ENCODE measurements around the gene RORC. TPM values are rescaled to one million over a fixed set of nuclear protein-coding genes. Genes with fewer than 3 reads are reported as not detected.

RORC gene
- total RNA-seq, 6 experiments from 2014 or later: not detected

DNA sequence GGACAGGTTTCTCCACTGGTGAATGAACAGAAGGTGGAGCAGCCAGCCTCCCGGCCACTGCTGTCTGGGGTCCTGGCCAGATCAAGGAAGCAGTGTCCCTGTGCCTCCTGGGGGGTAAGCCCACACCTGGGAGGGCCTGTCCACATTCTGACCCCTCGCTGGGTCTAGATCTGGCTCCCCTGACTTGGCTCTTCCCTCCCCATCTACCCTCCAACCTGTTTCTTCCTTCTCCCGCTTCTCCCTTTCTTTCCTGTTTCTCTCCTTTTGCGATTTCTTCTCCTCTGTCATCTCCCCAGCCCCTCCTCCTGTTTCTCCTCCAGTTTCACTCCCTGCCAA lies 378 bp downstream of the RORC start:
- Mint-ChIP-seq H3K27me3 (ENCODE audit: insufficient read depth) (peaks cover 31% of the 10 kb centered on the region), H3K27ac (no peak overlapping the region), H3K4me1 (ENCODE audit: low read depth) (peaks cover 6% of the 10 kb centered on the region), H3K4me3 (no peak overlapping the region), H3K9me3 (no peaks in the 10 kb centered on the region), H3K36me3 (ENCODE audit: low read depth) (no peaks in the 10 kb centered on the region)
- no peak for TF ChIP-seq CTCF (IDR thresholded peaks at IDR 0.05)
- DNase-seq: no peak

GRCh38 chr1:151830055-151830454 lies 1.5 kb downstream of the RORC start:
- Mint-ChIP-seq H3K9me3 (no peaks in the 10 kb centered on the region), H3K4me1 (ENCODE audit: low read depth) (peaks cover 6% of the 10 kb centered on the region; the same call in 1 of the 2 replicates), H3K36me3 (ENCODE audit: low read depth) (no peaks in the 10 kb centered on the region), H3K27ac (no peak overlapping the region), H3K4me3 (no peak overlapping the region), H3K27me3 (ENCODE audit: insufficient read depth) (peaks cover 35% of the 10 kb centered on the region)
- no peak for TF ChIP-seq CTCF (IDR thresholded peaks at IDR 0.05)
- no peak for DNase-seq

DNA sequence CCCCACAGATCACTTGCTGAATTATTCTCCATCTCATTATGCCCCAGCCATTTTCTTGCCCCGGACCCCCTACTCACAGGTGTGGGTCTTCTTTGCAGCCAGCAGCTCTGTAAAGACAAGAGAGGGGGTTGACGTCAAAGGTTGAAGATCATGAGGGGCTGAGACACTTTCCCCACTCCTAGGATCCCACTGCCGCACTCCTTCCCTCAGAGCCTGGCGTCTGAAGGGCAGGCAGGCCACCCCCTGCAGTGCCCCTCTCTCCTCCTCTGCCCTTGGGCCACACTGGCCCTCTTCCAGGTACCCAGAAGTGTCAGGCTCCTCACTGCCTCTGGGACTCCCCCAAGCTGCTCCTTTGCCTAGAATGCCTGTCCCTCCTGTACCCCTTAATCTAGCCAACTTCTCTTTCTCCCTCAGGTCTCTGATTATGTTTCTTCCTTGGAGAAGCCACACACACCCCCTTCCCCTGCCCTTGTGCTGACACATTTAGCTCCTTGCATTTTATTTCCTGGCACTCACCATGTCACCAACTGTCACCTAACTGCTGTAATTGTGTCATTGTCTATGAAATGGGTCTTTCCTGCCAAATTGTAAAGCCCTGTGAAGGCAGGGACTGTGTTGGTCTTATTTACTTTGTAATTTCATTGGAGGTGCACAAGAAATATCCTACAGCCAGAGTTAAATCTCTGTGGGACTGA lies 2.1 kb downstream of the RORC start:
- peaks cover 6% of the 10 kb centered on the region; the same call in 1 of the 2 replicates for H3K4me1 Mint-ChIP-seq (ENCODE audit: low read depth)
- TF ChIP-seq CTCF (IDR thresholded peaks at IDR 0.05): no peak
- no peak overlapping the region for H3K27ac Mint-ChIP-seq
- H3K9me3 Mint-ChIP-seq: no peaks in the 10 kb centered on the region
- no peaks in the 10 kb centered on the region for H3K36me3 Mint-ChIP-seq (ENCODE audit: low read depth)
- no peak overlapping the region for H3K4me3 Mint-ChIP-seq
- DNase-seq: no peak
- H3K27me3 Mint-ChIP-seq (ENCODE audit: insufficient read depth): peaks cover 41% of the 10 kb centered on the region

DNA sequence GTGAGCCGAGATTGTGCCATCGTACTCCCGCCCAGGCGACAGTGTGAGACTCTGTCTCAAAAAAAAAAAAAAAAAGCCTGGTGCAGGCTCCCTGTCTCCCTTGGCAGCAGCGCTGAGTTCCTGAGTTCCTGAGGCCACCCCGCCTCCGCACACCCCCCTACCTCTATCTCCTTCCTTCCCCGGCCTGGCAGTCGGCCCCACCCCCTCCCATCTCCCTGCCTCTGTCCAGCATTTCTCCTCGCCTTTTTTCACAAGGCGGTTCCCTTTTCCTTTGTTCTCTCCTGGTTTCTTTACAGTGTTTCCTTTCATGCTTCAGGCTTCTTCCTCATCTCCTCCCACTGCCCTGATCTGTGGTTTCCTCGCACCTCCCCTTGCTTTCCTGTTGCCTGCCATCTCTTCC lies 2.7 kb downstream of the RORC start:
- Mint-ChIP-seq H3K27me3 (ENCODE audit: insufficient read depth) (peaks cover 45% of the 10 kb centered on the region), H3K36me3 (ENCODE audit: low read depth) (no peaks in the 10 kb centered on the region), H3K27ac (no peak overlapping the region), H3K4me3 (no peak overlapping the region), H3K4me1 (ENCODE audit: low read depth) (peaks cover 6% of the 10 kb centered on the region; the same call in 1 of the 2 replicates), H3K9me3 (no peaks in the 10 kb centered on the region)
- TF ChIP-seq CTCF (IDR thresholded peaks at IDR 0.05): no peak
- DNase-seq: no peak

DNA sequence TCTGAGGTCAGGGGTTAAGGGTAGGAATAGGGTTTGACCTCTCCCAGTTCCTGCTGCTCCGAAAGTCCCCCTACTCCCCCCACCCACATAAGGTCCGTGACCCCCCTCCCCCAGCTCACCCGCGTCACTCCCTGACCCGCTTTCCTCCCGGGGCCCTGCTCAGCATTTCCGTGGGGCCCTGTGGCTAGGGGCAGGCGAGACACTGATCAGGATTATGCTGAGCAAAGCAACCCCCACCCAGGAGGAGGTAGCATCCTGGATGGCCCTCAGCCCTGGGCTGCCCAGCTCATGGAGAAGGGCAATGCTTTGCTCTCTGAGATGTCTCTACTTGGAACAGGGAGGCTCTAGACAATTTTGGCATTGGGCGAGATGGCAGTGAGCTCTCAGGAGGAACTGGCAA lies 3.7 kb downstream of the RORC start:
- Mint-ChIP-seq H3K27ac (no peak overlapping the region), H3K36me3 (ENCODE audit: low read depth) (no peaks in the 10 kb centered on the region), H3K4me3 (no peak overlapping the region), H3K9me3 (no peaks in the 10 kb centered on the region), H3K4me1 (ENCODE audit: low read depth) (peaks cover 6% of the 10 kb centered on the region; the same call in 1 of the 2 replicates), H3K27me3 (ENCODE audit: insufficient read depth) (peaks cover 49% of the 10 kb centered on the region)
- TF ChIP-seq CTCF (IDR thresholded peaks at IDR 0.05): no peak
- DNase-seq: no peak
